Fibroblast of villous mesenchyme (primary cell): ENCODE data around the gene TBKBP1. TPM values are rescaled to one million over a fixed set of nuclear protein-coding genes. Genes with fewer than 3 reads are reported as not detected.

Experiments used
- DNase-seq: peaks from one replicate; pipeline ENCODE4 v3.0.0-alpha.2; 2010; ENCODE audit warnings: low read depth
- H3K4me3 ChIP-seq: 2 replicates; pipeline ENCODE4 v1.5.1; 2011; ENCODE audit warnings: low read depth, mild to moderate bottlenecking, low read length
- total RNA-seq: library from RNA; depleted of rRNA; stranded (reverse); fragments of >200 nt; gene quantifications from 2 replicates; pipeline ENCODE4 v1.2.3, GENCODE V29; 2012
- TF ChIP-seq, protein P1 (sequence below): IDR thresholded peaks from 2 replicates; pipeline ENCODE4 v1.5.1; 2012; ENCODE audit warnings: low read depth, mild to moderate bottlenecking, low read length; ENCODE audit not compliant: insufficient read depth

TBKBP1 gene
- total RNA-seq, 1 donor: 11.2 TPM

DNA sequence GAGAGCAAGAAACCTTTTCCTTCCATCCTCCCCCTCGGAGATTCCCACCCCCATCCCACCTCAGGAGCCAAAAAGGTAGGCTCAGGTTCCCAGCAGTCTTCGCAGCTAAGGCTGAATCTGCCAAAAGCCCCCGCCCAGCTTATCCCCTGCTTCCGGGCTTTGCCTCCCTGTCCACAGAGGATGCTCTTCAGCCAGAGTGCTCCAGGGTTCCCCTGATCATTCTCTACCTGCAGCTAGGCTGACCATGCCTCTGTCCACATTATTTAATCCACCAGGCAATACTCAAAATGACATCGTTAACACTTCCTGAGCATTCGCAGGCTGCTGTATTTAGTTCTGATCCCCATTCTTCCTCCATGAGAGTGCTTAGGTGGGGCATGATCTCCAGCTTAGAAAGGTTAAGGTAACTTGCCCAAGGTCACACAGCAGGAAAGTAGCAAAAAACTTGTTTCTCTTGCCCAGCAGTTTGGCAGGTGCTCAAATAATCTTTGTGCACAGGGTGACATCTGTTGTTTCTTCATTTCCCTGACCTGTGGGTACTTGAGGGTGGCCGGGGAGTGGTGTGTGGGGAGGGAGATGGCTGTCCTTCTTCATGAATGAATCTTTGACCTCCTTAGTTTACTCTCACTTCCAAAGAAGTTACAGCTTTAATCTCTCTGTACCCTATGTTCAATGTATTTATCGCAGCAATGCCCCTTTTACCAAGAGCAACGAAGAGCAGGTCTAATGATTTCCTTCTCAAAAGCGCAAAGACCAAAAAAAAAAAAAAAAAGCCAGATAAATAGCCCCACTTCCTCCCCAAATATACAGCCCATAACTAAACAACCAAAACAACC, 848 bp upstream of the TBKBP1 start:
- TF ChIP-seq, protein P1, sequence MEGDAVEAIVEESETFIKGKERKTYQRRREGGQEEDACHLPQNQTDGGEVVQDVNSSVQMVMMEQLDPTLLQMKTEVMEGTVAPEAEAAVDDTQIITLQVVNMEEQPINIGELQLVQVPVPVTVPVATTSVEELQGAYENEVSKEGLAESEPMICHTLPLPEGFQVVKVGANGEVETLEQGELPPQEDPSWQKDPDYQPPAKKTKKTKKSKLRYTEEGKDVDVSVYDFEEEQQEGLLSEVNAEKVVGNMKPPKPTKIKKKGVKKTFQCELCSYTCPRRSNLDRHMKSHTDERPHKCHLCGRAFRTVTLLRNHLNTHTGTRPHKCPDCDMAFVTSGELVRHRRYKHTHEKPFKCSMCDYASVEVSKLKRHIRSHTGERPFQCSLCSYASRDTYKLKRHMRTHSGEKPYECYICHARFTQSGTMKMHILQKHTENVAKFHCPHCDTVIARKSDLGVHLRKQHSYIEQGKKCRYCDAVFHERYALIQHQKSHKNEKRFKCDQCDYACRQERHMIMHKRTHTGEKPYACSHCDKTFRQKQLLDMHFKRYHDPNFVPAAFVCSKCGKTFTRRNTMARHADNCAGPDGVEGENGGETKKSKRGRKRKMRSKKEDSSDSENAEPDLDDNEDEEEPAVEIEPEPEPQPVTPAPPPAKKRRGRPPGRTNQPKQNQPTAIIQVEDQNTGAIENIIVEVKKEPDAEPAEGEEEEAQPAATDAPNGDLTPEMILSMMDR: no peak
- peak overlapping the region; percentile 70 for H3K4me3 ChIP-seq
- DNase-seq: peak; percentile 18

DNA sequence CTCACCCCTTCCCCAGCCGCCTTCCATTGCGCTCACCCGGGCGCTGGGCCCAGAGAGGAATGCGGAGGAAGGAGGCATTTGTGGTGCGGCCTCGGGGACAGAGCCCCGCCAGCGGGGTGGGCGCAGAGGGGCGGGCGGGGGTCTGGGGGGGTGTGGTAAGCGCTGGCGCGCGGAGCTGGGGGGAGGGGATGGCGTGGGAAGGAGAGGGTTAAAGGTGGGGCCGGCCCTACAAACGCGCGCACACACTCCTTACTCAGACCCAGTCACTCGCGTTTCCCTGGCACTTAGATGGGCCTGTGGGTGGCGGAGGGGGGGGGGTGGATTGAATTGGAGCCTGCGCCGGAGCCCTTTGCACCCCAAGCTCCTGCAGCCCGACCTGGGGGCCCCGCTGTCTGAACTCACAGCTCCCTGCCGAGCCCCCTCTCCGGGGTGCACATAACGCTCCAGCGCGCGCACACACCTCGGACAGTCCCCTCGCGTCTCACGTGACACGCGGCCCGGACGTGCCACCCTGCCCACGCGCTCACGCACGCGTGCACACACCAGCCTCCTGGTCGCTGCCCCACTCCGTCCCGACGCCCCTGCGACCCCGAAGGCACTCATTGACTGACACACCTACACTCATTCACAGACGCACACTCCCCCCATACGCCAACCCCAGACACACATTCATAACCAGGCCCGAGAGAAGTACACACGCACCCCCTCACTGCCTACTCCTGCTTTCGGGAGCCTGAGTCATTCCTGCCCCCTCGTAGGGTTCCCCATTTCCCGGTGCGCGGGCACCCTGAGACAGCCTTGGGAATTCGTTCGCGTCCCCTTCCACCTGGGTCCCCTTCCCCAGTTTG, 844 bp downstream of the TBKBP1 start:
- peak overlapping the region; percentile 70 for H3K4me3 ChIP-seq
- DNase-seq: peak; percentile 54
- TF ChIP-seq, protein P1: no peak

DNA sequence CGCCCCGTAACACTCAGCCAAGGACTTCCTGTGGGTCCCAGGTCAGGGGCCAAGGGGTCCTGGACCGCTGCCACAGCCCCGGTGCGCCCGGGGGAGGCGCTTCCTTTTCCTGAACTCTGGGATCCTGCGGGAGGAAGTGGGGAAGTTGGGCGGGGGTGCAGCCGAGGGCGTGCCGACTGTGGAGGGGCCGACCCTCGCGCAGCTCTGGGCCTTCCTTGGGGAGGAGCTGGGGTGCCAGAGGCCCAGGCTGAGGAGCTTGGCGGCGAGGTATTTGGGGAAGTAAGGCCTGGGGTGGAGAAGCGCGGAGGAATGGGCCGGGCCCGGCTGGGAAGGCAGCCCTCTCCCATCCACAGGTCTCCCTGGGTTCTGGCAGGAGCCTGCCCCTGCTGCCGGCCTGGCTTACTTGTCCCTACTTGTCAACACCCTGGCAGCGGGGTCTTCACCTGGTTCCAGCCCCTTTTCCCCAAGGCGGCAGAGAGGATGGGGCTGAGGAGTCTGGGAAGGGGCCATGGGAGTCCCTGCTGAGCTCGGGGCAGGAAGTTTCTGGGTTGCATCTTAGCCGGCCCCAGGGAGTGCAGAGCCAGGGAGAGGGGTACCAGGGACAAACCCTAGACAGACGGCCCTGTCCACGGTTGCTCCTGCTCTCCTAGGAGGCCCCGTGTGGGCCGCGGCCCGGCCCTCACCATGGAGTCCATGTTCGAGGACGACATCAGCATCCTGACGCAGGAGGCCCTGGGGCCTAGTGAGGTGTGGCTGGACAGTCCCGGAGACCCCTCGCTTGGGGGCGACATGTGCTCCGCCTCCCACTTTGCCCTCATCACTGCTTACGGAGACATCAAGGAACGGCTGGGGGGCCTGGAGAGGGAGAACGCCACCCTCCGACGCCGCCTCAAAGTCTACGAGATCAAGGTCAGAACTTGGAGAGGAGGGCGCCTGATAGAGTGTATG, 1.7 kb downstream of the TBKBP1 start:
- TF ChIP-seq, protein P1: no peak
- H3K4me3 ChIP-seq: peak overlapping the region; percentile 70
- peak; percentile 30 for DNase-seq

DNA sequence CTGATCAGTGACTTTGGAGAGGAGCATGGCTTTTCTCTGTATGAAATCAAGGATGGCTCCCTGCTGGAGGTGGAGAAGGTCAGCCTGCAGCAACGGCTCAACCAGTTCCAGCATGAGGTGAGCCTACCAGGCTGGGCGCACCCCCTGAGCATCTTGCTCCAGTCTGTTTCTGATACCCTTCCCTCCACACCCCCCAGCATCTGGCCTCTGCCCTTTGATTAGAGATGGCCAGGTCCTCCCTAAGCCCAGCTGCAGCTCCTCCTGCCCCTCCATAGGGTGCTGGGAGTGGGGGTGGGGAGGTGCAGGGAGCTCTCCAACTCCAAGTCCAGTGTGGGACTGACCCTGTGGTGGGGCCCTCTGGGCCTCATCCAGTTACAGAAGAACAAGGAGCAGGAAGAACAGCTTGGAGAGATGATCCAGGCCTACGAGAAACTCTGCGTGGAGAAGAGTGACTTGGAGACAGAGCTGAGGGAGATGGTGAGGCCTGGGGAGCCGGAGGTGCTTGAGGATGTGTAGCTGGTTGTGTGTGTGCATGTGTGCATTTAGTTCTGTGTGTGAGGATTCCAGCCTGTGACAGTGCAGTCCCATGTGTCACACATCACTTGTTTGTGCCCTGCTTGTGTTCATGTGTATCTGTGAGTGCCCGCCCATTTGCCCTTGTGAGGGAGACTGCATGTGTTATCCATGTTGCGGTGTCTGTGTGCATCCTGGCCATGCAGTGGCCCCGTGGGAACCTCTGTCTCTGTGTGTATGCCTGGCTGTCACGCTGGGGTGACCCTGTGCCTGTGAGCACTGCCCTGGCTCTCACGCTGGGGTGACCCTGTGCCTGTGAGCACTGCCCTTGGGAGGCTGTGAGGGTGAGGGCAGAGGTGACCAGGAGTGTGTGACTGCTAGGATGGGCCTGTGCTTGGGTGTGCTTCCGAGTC, 3.0 kb downstream of the TBKBP1 start:
- H3K4me3 ChIP-seq: no peak overlapping the region
- TF ChIP-seq, protein P1: no peak
- no peak for DNase-seq

DNA sequence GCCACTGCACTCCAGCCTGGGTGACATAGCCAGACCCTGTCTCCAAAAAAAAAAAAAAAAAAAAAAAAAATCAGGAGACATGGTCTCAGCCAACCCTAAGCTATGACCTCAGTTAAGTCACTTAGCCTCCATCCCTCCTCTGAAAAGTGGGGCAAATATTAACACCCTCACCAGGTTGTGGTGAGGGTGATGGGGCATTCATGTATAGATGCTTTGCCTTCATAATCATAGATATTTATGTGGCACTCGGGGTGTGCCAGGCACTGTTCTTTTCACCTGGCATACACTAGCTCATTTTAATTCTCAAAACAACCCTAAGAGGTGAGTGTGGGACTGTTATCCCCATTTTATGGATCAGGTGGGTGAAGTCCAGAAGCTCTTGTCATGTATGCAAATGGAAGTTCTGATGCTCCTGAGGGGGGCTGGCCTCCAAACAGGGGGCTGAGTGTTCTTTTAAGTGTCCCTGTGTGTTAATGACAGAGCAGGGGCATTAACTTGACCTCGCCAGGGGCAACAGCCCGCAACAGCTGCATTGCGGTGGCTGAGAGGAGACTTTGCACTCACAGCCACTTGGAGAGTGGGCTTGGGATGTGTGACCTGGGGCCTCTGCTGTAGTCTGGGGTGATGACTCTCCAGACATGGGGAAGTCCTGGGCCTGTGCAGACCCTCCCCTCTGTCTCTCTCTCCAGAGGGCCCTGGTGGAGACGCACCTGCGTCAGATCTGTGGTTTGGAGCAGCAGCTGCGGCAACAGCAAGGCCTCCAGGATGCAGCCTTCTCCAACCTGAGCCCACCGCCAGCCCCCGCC, 4.1 kb downstream of the TBKBP1 start:
- no peak overlapping the region for H3K4me3 ChIP-seq
- TF ChIP-seq, protein P1: no peak
- no peak for DNase-seq
